Measurements from ENCODE around the gene BRCA2.

GRCh38 chr13:32376642-32377415 lies 61.5 kb downstream of the BRCA2 start:
- TF ChIP-seq CTCF (IDR thresholded peaks at IDR 0.05) (no peak), POLR2A (IDR thresholded peaks at IDR 0.05) (no peak)

Data from thyroid gland (tissue), 4 donors.